ENCODE measurements around the gene HBE1.
"Not testable (repeated sequence)": the region's sequence is repeated elsewhere in the genome, so short reads cannot be mapped to it uniquely, and the experiment has no call there.

HBE1 gene

GRCh38 chr11:5294342-5294995, 24.7 kb upstream of the HBE1 start:
- H3K9ac ChIP-seq (ENCODE audit: low read length); H2BK120ac ChIP-seq (ENCODE audit: low read depth, low read length); H3K79me1 ChIP-seq (ENCODE audit: low read length); H4K5ac ChIP-seq (ENCODE audit: low read length); H3K56ac ChIP-seq (ENCODE audit: low read length); H3K36me3 ChIP-seq (ENCODE audit: control insufficient read depth, insufficient read depth, low read length); H3K4me1 ChIP-seq (ENCODE audit: control insufficient read depth, low read depth, low read length); H3K4me3 ChIP-seq (ENCODE audit: low read length); H2AK5ac ChIP-seq (ENCODE audit: low read length); H3K27ac ChIP-seq (ENCODE audit: low read depth, low read length); H3K4me2 ChIP-seq (ENCODE audit: low read length); H3K18ac ChIP-seq (ENCODE audit: low read length); H2BK5ac ChIP-seq (ENCODE audit: low read length); H3K79me2 ChIP-seq (ENCODE audit: control insufficient read depth, insufficient read depth, low read length); H2BK15ac ChIP-seq (replicated peaks; ENCODE audit: low read depth); DNase-seq; H3K4ac ChIP-seq (ENCODE audit: low read depth, low read length); H3K27me3 ChIP-seq (ENCODE audit: insufficient read depth, low read length, poor library complexity); H3K23ac ChIP-seq (ENCODE audit: low read length); H4K8ac ChIP-seq (ENCODE audit: low read depth, low read length): not testable (repeated sequence)
- no CpG with 5 or more reads among the region's 41 CpGs for WGBS (ENCODE audit: extremely low coverage, insufficient coverage, low lambda C conversion rate)

GRCh38 chr11:5293028-5293427, 23.3 kb upstream of the HBE1 start:
- Histone ChIP-seq H3K79me1 (ENCODE audit: low read length) (no peaks in the 10 kb centered on the region), H3K4me2 (ENCODE audit: low read length) (no peak overlapping the region), H3K79me2 (ENCODE audit: control insufficient read depth, insufficient read depth, low read length) (no peaks in the 10 kb centered on the region), H3K23ac (ENCODE audit: low read length) (no peak overlapping the region), H3K4me1 (ENCODE audit: control insufficient read depth, low read depth, low read length) (no peaks in the 10 kb centered on the region), H2BK120ac (ENCODE audit: low read depth, low read length) (no peak overlapping the region), H3K18ac (ENCODE audit: low read length) (no peak overlapping the region), H3K36me3 (ENCODE audit: control insufficient read depth, insufficient read depth, low read length) (no peaks in the 10 kb centered on the region), H4K5ac (ENCODE audit: low read length) (no peak overlapping the region), H3K56ac (ENCODE audit: low read length) (no peak overlapping the region), H2AK5ac (ENCODE audit: low read length) (no peak overlapping the region), H3K9ac (ENCODE audit: low read length) (no peak overlapping the region), H3K4ac (ENCODE audit: low read depth, low read length) (no peak overlapping the region), H3K27me3 (ENCODE audit: insufficient read depth, low read length, poor library complexity) (no peaks in the 10 kb centered on the region), H3K4me3 (ENCODE audit: low read length) (no peak overlapping the region), H2BK5ac (ENCODE audit: low read length) (no peak overlapping the region), H4K8ac (ENCODE audit: low read depth, low read length) (no peak overlapping the region), H2BK15ac (replicated peaks; ENCODE audit: low read depth) (no peak overlapping the region), H3K27ac (ENCODE audit: low read depth, low read length) (no peak overlapping the region)
- DNase-seq: no peak
- no CpG with 5 or more reads among the region's 8 CpGs for WGBS (ENCODE audit: extremely low coverage, insufficient coverage, low lambda C conversion rate)

GRCh38 chr11:5291207-5291838, 21.6 kb upstream of the HBE1 start:
- Histone ChIP-seq H3K4me2 (ENCODE audit: low read length) (no peak overlapping the region), H3K9ac (ENCODE audit: low read length) (no peak overlapping the region), H2BK15ac (replicated peaks; ENCODE audit: low read depth) (no peak overlapping the region), H3K4ac (ENCODE audit: low read depth, low read length) (no peak overlapping the region), H3K36me3 (ENCODE audit: control insufficient read depth, insufficient read depth, low read length) (no peaks in the 10 kb centered on the region), H2BK120ac (ENCODE audit: low read depth, low read length) (no peak overlapping the region), H2BK5ac (ENCODE audit: low read length) (no peak overlapping the region), H3K27me3 (ENCODE audit: insufficient read depth, low read length, poor library complexity) (no peaks in the 10 kb centered on the region), H3K79me2 (ENCODE audit: control insufficient read depth, insufficient read depth, low read length) (no peaks in the 10 kb centered on the region), H3K23ac (ENCODE audit: low read length) (no peak overlapping the region), H3K79me1 (ENCODE audit: low read length) (no peaks in the 10 kb centered on the region), H3K56ac (ENCODE audit: low read length) (no peak overlapping the region), H3K18ac (ENCODE audit: low read length) (no peak overlapping the region), H4K8ac (ENCODE audit: low read depth, low read length) (no peak overlapping the region), H3K4me1 (ENCODE audit: control insufficient read depth, low read depth, low read length) (no peaks in the 10 kb centered on the region), H2AK5ac (ENCODE audit: low read length) (no peak overlapping the region), H3K27ac (ENCODE audit: low read depth, low read length) (no peak overlapping the region), H3K4me3 (ENCODE audit: low read length) (no peak overlapping the region), H4K5ac (ENCODE audit: low read length) (no peak overlapping the region)
- WGBS (ENCODE audit: extremely low coverage, insufficient coverage, low lambda C conversion rate): no CpG with 5 or more reads among the region's 1 CpG
- peak; percentile 81 for DNase-seq

DNA sequence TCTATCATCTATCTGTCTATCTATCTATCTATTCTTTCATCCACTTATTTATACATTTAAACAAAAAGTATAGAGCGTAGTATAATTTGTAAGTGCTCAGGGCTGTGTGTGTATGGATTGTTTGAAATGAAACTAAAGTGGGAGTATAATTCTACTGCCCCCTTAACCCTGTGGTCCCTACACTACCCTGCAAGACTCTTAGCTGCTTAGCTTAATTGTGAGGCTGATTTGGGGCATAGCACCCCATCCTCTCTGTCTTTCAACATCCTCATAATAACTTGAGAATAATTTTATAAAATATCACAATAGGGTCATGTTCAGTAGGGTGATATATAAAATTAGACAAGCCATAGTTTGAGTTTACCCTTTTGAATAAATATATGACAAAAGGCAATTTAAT, 20.4 kb upstream of the HBE1 start:
- Histone ChIP-seq H3K27ac (ENCODE audit: low read depth, low read length) (no peak overlapping the region), H3K4me2 (ENCODE audit: low read length) (no peak overlapping the region), H4K8ac (ENCODE audit: low read depth, low read length) (no peak overlapping the region), H3K79me1 (ENCODE audit: low read length) (no peaks in the 10 kb centered on the region), H3K23ac (ENCODE audit: low read length) (no peak overlapping the region), H3K18ac (ENCODE audit: low read length) (no peak overlapping the region), H3K4me1 (ENCODE audit: control insufficient read depth, low read depth, low read length) (no peaks in the 10 kb centered on the region), H4K5ac (ENCODE audit: low read length) (no peak overlapping the region), H3K4ac (ENCODE audit: low read depth, low read length) (no peak overlapping the region), H2BK5ac (ENCODE audit: low read length) (no peak overlapping the region), H3K79me2 (ENCODE audit: control insufficient read depth, insufficient read depth, low read length) (no peaks in the 10 kb centered on the region), H3K56ac (ENCODE audit: low read length) (no peak overlapping the region), H2BK120ac (ENCODE audit: low read depth, low read length) (no peak overlapping the region), H3K4me3 (ENCODE audit: low read length) (no peak overlapping the region), H3K27me3 (ENCODE audit: insufficient read depth, low read length, poor library complexity) (no peaks in the 10 kb centered on the region), H2BK15ac (replicated peaks; ENCODE audit: low read depth) (no peak overlapping the region), H2AK5ac (ENCODE audit: low read length) (no peak overlapping the region), H3K36me3 (ENCODE audit: control insufficient read depth, insufficient read depth, low read length) (no peaks in the 10 kb centered on the region), H3K9ac (ENCODE audit: low read length) (no peak overlapping the region)
- no peak for DNase-seq
- WGBS (ENCODE audit: extremely low coverage, insufficient coverage, low lambda C conversion rate): 100% methylated on average over 1 of the region's 1 CpG

GRCh38 chr11:5289696-5290095, 20.0 kb upstream of the HBE1 start:
- Histone ChIP-seq H3K18ac (ENCODE audit: low read length) (peak overlapping the region; percentile 69), H4K8ac (ENCODE audit: low read depth, low read length) (no peak overlapping the region), H3K27ac (ENCODE audit: low read depth, low read length) (no peak overlapping the region), H3K4me1 (ENCODE audit: control insufficient read depth, low read depth, low read length) (no peaks in the 10 kb centered on the region), H3K4me2 (ENCODE audit: low read length) (no peak overlapping the region), H3K23ac (ENCODE audit: low read length) (no peak overlapping the region), H3K56ac (ENCODE audit: low read length) (no peak overlapping the region), H2BK5ac (ENCODE audit: low read length) (no peak overlapping the region), H2BK15ac (replicated peaks; ENCODE audit: low read depth) (peak overlapping the region; percentile 46), H2AK5ac (ENCODE audit: low read length) (no peak overlapping the region), H3K9ac (ENCODE audit: low read length) (no peak overlapping the region), H2BK120ac (ENCODE audit: low read depth, low read length) (no peak overlapping the region), H3K4ac (ENCODE audit: low read depth, low read length) (no peak overlapping the region), H3K36me3 (ENCODE audit: control insufficient read depth, insufficient read depth, low read length) (no peaks in the 10 kb centered on the region), H3K4me3 (ENCODE audit: low read length) (no peak overlapping the region), H3K79me1 (ENCODE audit: low read length) (no peaks in the 10 kb centered on the region), H4K5ac (ENCODE audit: low read length) (no peak overlapping the region), H3K79me2 (ENCODE audit: control insufficient read depth, insufficient read depth, low read length) (no peaks in the 10 kb centered on the region), H3K27me3 (ENCODE audit: insufficient read depth, low read length, poor library complexity) (no peaks in the 10 kb centered on the region)
- no peak for DNase-seq
